Activated CD8-positive, alpha-beta memory T cell treated with anti-CD3 and anti-CD28 coated beads, Interleukin-2, amount 10 ng/mL, durations not matched to agents 7 days and 5 days (primary cell): ENCODE measurements around the gene ZFAND3. TPM values are rescaled to one million over a fixed set of nuclear protein-coding genes. Genes with fewer than 3 reads are reported as not detected.
A peak's percentile ranks its signal among the peaks of the same experiment; 100 is the strongest.
"Not testable (repeated sequence)": the region's sequence is repeated elsewhere in the genome, so short reads cannot be mapped to it uniquely, and the experiment has no call there.

Experiments
- ATAC-seq: fragments of 150-1000 bp; cut with Tn5 transposase; one replicate; pipeline ENCODE4 v1.10.0; 2021; ENCODE audit warnings: moderate library complexity
- CTCF ChIA-PET: fragments of 350-600 bp; sonication (Branson Sonifier 250); formaldehyde crosslinking; loops from one replicate; lab custom pipeline; 2021; ENCODE audit warnings: antibody characterized with exemption; lab: Charles Lee
- DNase-seq: peaks from one replicate; pipeline ENCODE4 v3.0.0-alpha.2; 2020
- H3K27ac Mint-ChIP-seq: one replicate; pipeline ENCODE4 v1.8.0; 2021; ENCODE audit warnings: mild to moderate bottlenecking, mixed read lengths
- H3K27me3 Mint-ChIP-seq: one replicate; pipeline ENCODE4 v1.8.0; 2021; ENCODE audit warnings: mixed read lengths
- H3K36me3 Mint-ChIP-seq: one replicate; pipeline ENCODE4 v1.8.0; 2021; ENCODE audit warnings: mild to moderate bottlenecking, mixed read lengths
- H3K4me1 Mint-ChIP-seq: one replicate; pipeline ENCODE4 v1.8.0; 2021; ENCODE audit warnings: mixed read lengths
- H3K4me3 Mint-ChIP-seq: one replicate; pipeline ENCODE4 v1.8.0; 2021; ENCODE audit warnings: mild to moderate bottlenecking, moderate library complexity, mixed read lengths
- H3K9me3 Mint-ChIP-seq: one replicate; pipeline ENCODE4 v1.8.0; 2022; ENCODE audit warnings: low read depth, mixed read lengths
- total RNA-seq, 2 experiments: library from RNA; stranded (reverse); gene quantifications; one replicate each; pipeline ENCODE4 v1.2.3, GENCODE V29; 2021

ZFAND3 gene
- total RNA-seq, 2 experiments from 2014 or later = 30.9 to 34.4 TPM

- CTCF ChIA-PET = no interaction called here
- Mint-ChIP-seq H3K4me1 (peaks cover 9% of the 10 kb centered on the region), H3K9me3 (no peaks in the 10 kb centered on the region), H3K27me3 (no peaks in the 10 kb centered on the region), H3K36me3 (peaks cover 2% of the 10 kb centered on the region), H3K4me3 (no peak overlapping the region), H3K27ac (no peak overlapping the region)
- ATAC-seq (no peak), DNase-seq (no peak)
These were observed 137.3 kb downstream of the ZFAND3 start for GRCh38 chr6:37956711-37957275.

- Mint-ChIP-seq H3K27ac (no peak overlapping the region), H3K27me3 (no peaks in the 10 kb centered on the region), H3K4me1 (peaks cover 14% of the 10 kb centered on the region), H3K9me3 (no peaks in the 10 kb centered on the region), H3K36me3 (peaks cover 12% of the 10 kb centered on the region), H3K4me3 (no peak overlapping the region)
- ATAC-seq = no peak
- CTCF ChIA-PET = no interaction called here
- no peak for DNase-seq
These were observed 139.5 kb downstream of the ZFAND3 start for GRCh38 chr6:37959061-37959460.

- CTCF ChIA-PET = no interaction called here
- H3K27me3 Mint-ChIP-seq = no peaks in the 10 kb centered on the region
- H3K4me3 Mint-ChIP-seq = no peak overlapping the region
- peaks cover 14% of the 10 kb centered on the region for H3K4me1 Mint-ChIP-seq
- no peak overlapping the region for H3K27ac Mint-ChIP-seq
- no peaks in the 10 kb centered on the region for H3K9me3 Mint-ChIP-seq
- H3K36me3 Mint-ChIP-seq = peaks cover 12% of the 10 kb centered on the region
- no peak for ATAC-seq
- DNase-seq = no peak
These were observed 140.8 kb downstream of the ZFAND3 start for GRCh38 chr6:37960139-37960935.

- peaks cover 16% of the 10 kb centered on the region for H3K4me1 Mint-ChIP-seq
- peak overlapping the region; percentile 5 for H3K4me3 Mint-ChIP-seq
- H3K36me3 Mint-ChIP-seq = peaks cover 21% of the 10 kb centered on the region
- H3K27ac Mint-ChIP-seq, H3K27me3 Mint-ChIP-seq, ATAC-seq, H3K9me3 Mint-ChIP-seq, CTCF ChIA-PET: not testable (repeated sequence)
- peak; percentile 58 for DNase-seq
These were observed 143.1 kb downstream of the ZFAND3 start for GRCh38 chr6:37962481-37963080.

GRCh38 chr6:37965964-37966676 lies 146.6 kb downstream of the ZFAND3 start:
- peaks cover 20% of the 10 kb centered on the region for H3K4me1 Mint-ChIP-seq
- no peak for ATAC-seq
- peaks cover 35% of the 10 kb centered on the region for H3K36me3 Mint-ChIP-seq
- no peak overlapping the region for H3K4me3 Mint-ChIP-seq
- no peak for DNase-seq
- CTCF ChIA-PET = no interaction called here
- peaks cover 4% of the 10 kb centered on the region for H3K9me3 Mint-ChIP-seq
- no peaks in the 10 kb centered on the region for H3K27me3 Mint-ChIP-seq
- no peak overlapping the region for H3K27ac Mint-ChIP-seq

- no peak overlapping the region for H3K4me3 Mint-ChIP-seq
- ATAC-seq = no peak
- CTCF ChIA-PET = no interaction called here
- H3K27me3 Mint-ChIP-seq = no peaks in the 10 kb centered on the region
- H3K4me1 Mint-ChIP-seq = peaks cover 24% of the 10 kb centered on the region
- H3K9me3 Mint-ChIP-seq = peaks cover 4% of the 10 kb centered on the region
- H3K36me3 Mint-ChIP-seq = peaks cover 35% of the 10 kb centered on the region
- DNase-seq = no peak
- H3K27ac Mint-ChIP-seq = no peak overlapping the region
These were observed 147.3 kb downstream of the ZFAND3 start for GRCh38 chr6:37966801-37967200.

GRCh38 chr6:37967651-37968050 lies 148.1 kb downstream of the ZFAND3 start:
- no peak for DNase-seq
- H3K27me3 Mint-ChIP-seq = no peaks in the 10 kb centered on the region
- CTCF ChIA-PET = no interaction called here
- peaks cover 4% of the 10 kb centered on the region for H3K9me3 Mint-ChIP-seq
- no peak overlapping the region for H3K27ac Mint-ChIP-seq
- no peak overlapping the region for H3K4me3 Mint-ChIP-seq
- peaks cover 24% of the 10 kb centered on the region for H3K4me1 Mint-ChIP-seq
- ATAC-seq = no peak
- peaks cover 29% of the 10 kb centered on the region for H3K36me3 Mint-ChIP-seq

GRCh38 chr6:37971266-37971665 lies 151.7 kb downstream of the ZFAND3 start:
- Mint-ChIP-seq H3K36me3 (peaks cover 47% of the 10 kb centered on the region), H3K9me3 (peaks cover 10% of the 10 kb centered on the region), H3K4me1 (peaks cover 18% of the 10 kb centered on the region), H3K4me3 (no peak overlapping the region), H3K27me3 (no peaks in the 10 kb centered on the region), H3K27ac (no peak overlapping the region)
- CTCF ChIA-PET = no interaction called here
- no peak for DNase-seq
- no peak for ATAC-seq

- H3K27me3 Mint-ChIP-seq = no peaks in the 10 kb centered on the region
- CTCF ChIA-PET = no interaction called here
- peaks cover 48% of the 10 kb centered on the region for H3K36me3 Mint-ChIP-seq
- ATAC-seq (no peak), DNase-seq (no peak)
- peaks cover 18% of the 10 kb centered on the region for H3K4me1 Mint-ChIP-seq
- no peak overlapping the region for H3K4me3 Mint-ChIP-seq
- no peak overlapping the region for H3K27ac Mint-ChIP-seq
- peaks cover 10% of the 10 kb centered on the region for H3K9me3 Mint-ChIP-seq
These were observed 152.3 kb downstream of the ZFAND3 start for GRCh38 chr6:37971711-37972390.

GRCh38 chr6:37972994-37973757 lies 153.6 kb downstream of the ZFAND3 start:
- Mint-ChIP-seq H3K4me1 (peaks cover 21% of the 10 kb centered on the region), H3K27ac (no peak overlapping the region), H3K9me3 (peaks cover 6% of the 10 kb centered on the region), H3K4me3 (no peak overlapping the region), H3K36me3 (peaks cover 42% of the 10 kb centered on the region), H3K27me3 (no peaks in the 10 kb centered on the region)
- DNase-seq (no peak), ATAC-seq (no peak)
- CTCF ChIA-PET = no interaction called here

GRCh38 chr6:37974381-37974780 lies 154.9 kb downstream of the ZFAND3 start:
- Mint-ChIP-seq H3K36me3 (peaks cover 37% of the 10 kb centered on the region), H3K4me3 (no peak overlapping the region), H3K27ac (no peak overlapping the region), H3K9me3 (peaks cover 6% of the 10 kb centered on the region), H3K27me3 (no peaks in the 10 kb centered on the region), H3K4me1 (peaks cover 24% of the 10 kb centered on the region)
- CTCF ChIA-PET = no interaction called here
- no peak for ATAC-seq
- no peak for DNase-seq

GRCh38 chr6:37974943-37975342 lies 155.4 kb downstream of the ZFAND3 start:
- peaks cover 28% of the 10 kb centered on the region for H3K4me1 Mint-ChIP-seq
- peaks cover 6% of the 10 kb centered on the region for H3K9me3 Mint-ChIP-seq
- peaks cover 35% of the 10 kb centered on the region for H3K36me3 Mint-ChIP-seq
- no peak overlapping the region for H3K4me3 Mint-ChIP-seq
- CTCF ChIA-PET = no interaction called here
- ATAC-seq (no peak), DNase-seq (no peak)
- H3K27me3 Mint-ChIP-seq = no peaks in the 10 kb centered on the region
- H3K27ac Mint-ChIP-seq = no peak overlapping the region
